K562 (cell line): ENCODE data around the gene PRR5. TPM values are rescaled to one million over a fixed set of nuclear protein-coding genes. Genes with fewer than 3 reads are reported as not detected.
A peak's percentile ranks its signal among the peaks of the same experiment; 100 is the strongest.
"Not testable (repeated sequence)": the region's sequence is repeated elsewhere in the genome, so short reads cannot be mapped to it uniquely, and the experiment has no call there.

ENCODE experiments used
- ATAC-seq: fragments of 200-7000 bp; cut with Tn5 transposase; 3 replicates; pipeline ENCODE4 v1.9.1; 2020; ENCODE audit warnings: moderate library complexity
- BruUV-seq: library from RNA; stranded (reverse); fragments of 400-500 nt; replicated peaks from 2 replicates; lab custom pipeline; 2021; lab: Mats Ljungman, UMichigan
- CTCF ChIA-PET: fragments of 300-600 bp; formaldehyde crosslinking; extraction: SDS; loops from one replicate; lab custom pipeline; 2021; ENCODE audit warnings: low intra/inter-chr PET ratio; lab: Yijun Ruan, JAX
- POLR2A ChIA-PET: fragments of 300-600, 350-650 bp; sonication (Branson Sonifier 250); formaldehyde crosslinking; extraction: SDS; loops from one replicate; lab custom pipeline; 2021; ENCODE audit warnings: antibody characterized with exemption, inconsistent platforms; lab: Yijun Ruan, JAX
- DNase-seq, 4 experiments: peaks; one replicate each; pipeline versions ENCODE4 v3.0.0 to v3.0.0-alpha.2; 2011 to 2018; ENCODE audit warnings: low spot score in 3 of 4, mixed read lengths in 3 of 4; ENCODE audit errors: extremely low read depth in 1 of 4
- FAIRE-seq: peaks from 2 replicates; lab custom pipeline; 2011; peaks lifted over from hg19 to GRCh38; lab: Jason Lieb, UNC
- H2AFZ ChIP-seq: 2 replicates; pipeline ENCODE4 v1.6.0; 2011; ENCODE audit warnings: low read depth, low read length, control low read depth, inconsistent platforms
- H3K27ac ChIP-seq: fragments of 200-600 bp; 3 replicates; pipeline ENCODE4 v1.8.0; 2011; ENCODE audit warnings: low read depth, mild to moderate bottlenecking, control low read depth, inconsistent platforms, low read length, moderate library complexity, mixed read lengths; ENCODE audit errors: extremely low read depth
- H3K27me3 ChIP-seq, 2 experiments: fragments of 300-600 bp in 1 of 2; 2 replicates in 1 of 2; 3 replicates in 1 of 2; pipeline versions ENCODE4 v1.6.0 to v1.8.0; 2011; ENCODE audit warnings: inconsistent platforms in 2 of 2, low read length in 2 of 2, mild to moderate bottlenecking in 1 of 2, mixed read lengths in 1 of 2, moderate library complexity in 1 of 2; ENCODE audit not compliant: control insufficient read depth in 2 of 2, insufficient read depth in 2 of 2
- H3K36me3 ChIP-seq: fragments of 300-600 bp; 3 replicates; pipeline ENCODE4 v1.8.0; 2011; ENCODE audit warnings: mild to moderate bottlenecking, low read length, inconsistent platforms; ENCODE audit not compliant: control insufficient read depth, insufficient read depth
- H3K4me1 ChIP-seq, 2 experiments: fragments of 200-600 bp in 1 of 2; replicated peaks in 1 of 2; 2 replicates in 1 of 2; 3 replicates in 1 of 2; pipeline versions ENCODE4 v1.5.1 to v1.8.0; 2011; ENCODE audit warnings: inconsistent platforms in 2 of 2, low read length in 2 of 2, mild to moderate bottlenecking in 1 of 2, mixed read lengths in 1 of 2, moderate library complexity in 1 of 2; ENCODE audit not compliant: control insufficient read depth in 2 of 2, insufficient read depth in 2 of 2
- H3K4me2 ChIP-seq: 2 replicates; pipeline ENCODE4 v1.6.1; 2011; ENCODE audit warnings: low read length, control low read depth, inconsistent platforms, mixed read lengths; ENCODE audit not compliant: insufficient read depth
- H3K4me3 ChIP-seq: fragments of 200-600 bp; sonication (generic), shearing (Covaris generic); 2 replicates; pipeline ENCODE4 v1.5.1; 2016; ENCODE audit warnings: control low read depth, inconsistent platforms
- H3K79me2 ChIP-seq: fragments of 200-600 bp; 3 replicates; pipeline ENCODE4 v1.8.0; 2011; ENCODE audit warnings: low read length, inconsistent platforms; ENCODE audit not compliant: control insufficient read depth, insufficient read depth
- H3K9ac ChIP-seq, 2 experiments: 2 replicates each; pipeline versions ENCODE4 v1.6.0 to v1.6.1; 2011; ENCODE audit warnings: low read depth in 2 of 2, low read length in 2 of 2, control low read depth in 1 of 2, inconsistent platforms in 1 of 2, mild to moderate bottlenecking in 1 of 2, mixed read lengths in 1 of 2; ENCODE audit not compliant: insufficient read depth in 1 of 2
- H3K9me1 ChIP-seq: one replicate; pipeline ENCODE4 v1.6.0; 2011; ENCODE audit warnings: inconsistent platforms, mild to moderate bottlenecking, low read length, moderate library complexity; ENCODE audit not compliant: control insufficient read depth, insufficient read depth
- H3K9me3 ChIP-seq: replicated peaks from 2 replicates; pipeline ENCODE4 v1.5.1; 2011; ENCODE audit warnings: low read depth, low read length, inconsistent platforms; ENCODE audit not compliant: control insufficient read depth, insufficient read depth
- H4K20me1 ChIP-seq: replicated peaks from 2 replicates; pipeline ENCODE4 v1.6.1; 2011; ENCODE audit warnings: low read length, inconsistent platforms, mixed read lengths; ENCODE audit not compliant: control insufficient read depth, insufficient read depth
- BCL6 ChIP-seq: fragments of 250-450 bp; sonication (Bioruptor Pico); IDR thresholded peaks from 2 replicates; pipeline ENCODE4 v1.4.0; 2020
- CBX1 ChIP-seq: sonication (generic); IDR thresholded peaks from 2 replicates; pipeline ENCODE4 v1.6.1; 2016; ENCODE audit warnings: antibody characterized with exemption, low read depth, mild to moderate bottlenecking
- DACH1 ChIP-seq: fragments of 450-650 bp; IDR thresholded peaks from 2 replicates; pipeline ENCODE4 v1.6.1; 2018; ENCODE audit not compliant: partially characterized antibody
- ELF2 ChIP-seq: fragments of 250-450 bp; sonication (Bioruptor Pico); IDR thresholded peaks from 2 replicates; pipeline ENCODE4 v1.5.0; 2021; ENCODE audit warnings: mild to moderate bottlenecking
- FOXK1 ChIP-seq: sonication (generic); formaldehyde crosslinking; IDR thresholded peaks from 2 replicates; pipeline ENCODE4 v1.8.0; 2022; ENCODE audit warnings: missing genetic modification reagents, mild to moderate bottlenecking, borderline replicate concordance
- HDGF ChIP-seq: fragments of 450-650 bp; IDR thresholded peaks from 2 replicates; pipeline ENCODE4 v1.6.1; 2016
- KDM1A ChIP-seq, 2 experiments: fragments of 450-650 bp; IDR thresholded peaks; 2 replicates each; pipeline ENCODE4 v1.6.1; 2016; ENCODE audit warnings: mild to moderate bottlenecking in 2 of 2
- NR2C1 ChIP-seq, 2 experiments: fragments of 450-650 bp; IDR thresholded peaks; 2 replicates each; pipeline ENCODE4 v1.6.1; 2017; ENCODE audit warnings: mild to moderate bottlenecking in 2 of 2, antibody characterized with exemption in 1 of 2, inconsistent platforms in 1 of 2, missing compliant biosample characterization in 1 of 2, missing genetic modification characterization in 1 of 2
- PCBP1 ChIP-seq: fragments of 200-400 bp; formaldehyde crosslinking; IDR thresholded peaks from 2 replicates; pipeline ENCODE4 v1.6.1; 2018; ENCODE audit warnings: mild to moderate bottlenecking, low read depth, low read length; ENCODE audit not compliant: poor library complexity, severe bottlenecking
- RCOR1 ChIP-seq, 2 experiments: IDR thresholded peaks; 2 replicates each; pipeline ENCODE4 v1.6.1; 2012; ENCODE audit warnings: low read depth in 2 of 2, low read length in 2 of 2, borderline replicate concordance in 1 of 2, improper control_type of control experiment in 1 of 2
- TAF7 ChIP-seq: fragments of 450-650 bp; IDR thresholded peaks from 2 replicates; pipeline ENCODE4 v1.6.1; 2016; ENCODE audit warnings: missing genetic modification characterization, missing compliant biosample characterization
- ZFP36 ChIP-seq: fragments of 150-350 bp; IDR thresholded peaks from 2 replicates; pipeline ENCODE4 v1.6.1; 2018; ENCODE audit warnings: low read length, low read depth; ENCODE audit not compliant: partially characterized antibody
- WGBS: fragments of 100-300 bp; shearing (Covaris generic); methylation state at CpG from one replicate; pipeline ENCODE4 v1.1.6; 2016; ENCODE audit warnings: low coverage, mixed read lengths; ENCODE audit not compliant: insufficient coverage; ENCODE audit errors: missing lambda C conversion rate; 5-methylcytosine and 5-hydroxymethylcytosine counted together
- in situ Hi-C: fragments of 300-500 bp; cut with MboI; formaldehyde crosslinking; loops from 4 replicates; pipeline ENCODE4 v1.15.0; 2018; ENCODE audit warnings: inconsistent platforms, mixed read lengths
- intact Hi-C: fragments of 100-400 bp; cut with micrococcal nuclease; formaldehyde crosslinking; loops from 2 replicates; pipeline ENCODE4 v1.14.2; 2022
- polyA plus RNA-seq, 8 experiments: library from polyadenylated mRNA; depleted of rRNA in 4 of 8; stranded (reverse) in 5 of 8; unstranded in 3 of 8; fragments of >200 nt; fragmentation: Nextera tagmentation in 2 of 8; fragmentation: Illumina TruSeq in 1 of 8; extraction: Ambion mirVana in 2 of 8; extraction: Trizol in 1 of 8; gene quantifications; 2 replicates each; pipeline versions ENCODE4 v1.2.1 to v1.2.3, GENCODE V29; 2011 to 2014; ENCODE audit warnings: inconsistent platforms in 1 of 8, missing spikeins in 1 of 8
- total RNA-seq, 7 experiments: library from RNA; depleted of rRNA in 6 of 7; stranded (reverse); fragments of >200 nt in 6 of 7; fragmentation: Illumina TruSeq in 2 of 7; extraction: Trizol in 2 of 7; gene quantifications; 2 replicates each; pipeline versions ENCODE4 v1.2.1 to v1.2.3, GENCODE V29; 2011 to 2021; ENCODE audit warnings: low replicate concordance in 1 of 7
- TF ChIP-seq, protein P1 (sequence below), 2 experiments: fragments of 450-650 bp in 1 of 2; sonication (generic) in 1 of 2; formaldehyde crosslinking in 1 of 2; IDR thresholded peaks in 1 of 2; conservative IDR thresholded peaks in 1 of 2; 2 replicates each; pipeline versions ENCODE4 v1.6.1 to v1.8.1; 2016 to 2023; ENCODE audit warnings: mild to moderate bottlenecking in 2 of 2, moderate library complexity in 2 of 2, inconsistent platforms in 1 of 2, missing genetic modification reagents in 1 of 2
- TF ChIP-seq, protein P2 (sequence below): fragments of 450-650 bp; conservative IDR thresholded peaks from 2 replicates; pipeline ENCODE4 v1.6.1; 2016; ENCODE audit warnings: missing genetic modification characterization, low read depth, mild to moderate bottlenecking, control low read depth, missing compliant biosample characterization

Gene PRR5
- total and polyA plus RNA-seq, 9 of the 15 experiments (the other 6 are each of a cell fraction or from before 2014, with no cell fraction given): 0.13 to 21.0 (median 7.5) TPM

DNA sequence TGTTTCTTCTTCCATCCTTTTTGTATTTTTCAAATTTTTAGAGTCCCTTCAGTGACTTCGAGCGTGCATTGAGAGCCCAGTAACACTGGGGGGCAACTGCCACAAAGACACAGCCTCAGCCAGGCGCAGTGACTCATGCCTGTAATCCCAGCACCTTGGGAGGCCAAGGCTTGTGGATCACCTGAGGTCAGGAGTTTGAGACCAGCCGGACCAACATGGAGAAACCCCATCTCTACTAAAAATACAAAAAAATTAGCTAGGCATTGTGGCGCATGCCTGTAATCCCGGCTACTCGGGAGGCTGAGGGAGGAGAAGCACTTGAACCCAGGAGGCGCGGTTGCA, 22.7 kb upstream of the PRR5 start:
- H3K27ac ChIP-seq, FAIRE-seq, H2AFZ ChIP-seq, intact Hi-C loops: not testable (repeated sequence)
- peaks cover 62% of the 10 kb centered on the region for H3K79me2 ChIP-seq
- TF ChIP-seq, protein P1, sequence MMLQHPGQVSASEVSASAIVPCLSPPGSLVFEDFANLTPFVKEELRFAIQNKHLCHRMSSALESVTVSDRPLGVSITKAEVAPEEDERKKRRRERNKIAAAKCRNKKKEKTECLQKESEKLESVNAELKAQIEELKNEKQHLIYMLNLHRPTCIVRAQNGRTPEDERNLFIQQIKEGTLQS (IDR thresholded peaks at IDR 0.05): peak; percentile 27
- TF ChIP-seq, protein P1 (CRISPR knock-in tag; conservative IDR thresholded peaks at IDR 0.05): not testable (repeated sequence)
- TF ChIP-seq, all 486 proteins: peak for 1; not testable (repeated sequence) for 485
- ATAC-seq, H3K36me3 ChIP-seq, in situ Hi-C loops, H3K4me3 ChIP-seq, DNase-seq, CTCF ChIA-PET, POLR2A ChIA-PET, H3K9me1 ChIP-seq, H3K27me3 ChIP-seq, H3K9ac ChIP-seq, H3K9me3 ChIP-seq, H3K4me2 ChIP-seq, BruUV-seq: not testable (repeated sequence)
- WGBS: 75% methylated on average over 6 of the region's 9 CpGs
- Histone ChIP-seq H3K4me1 (peaks cover 14 to 78% of the 10 kb centered on the region in 2 experiments; a peak in 4 of 5 replicates), H4K20me1 (peaks cover 17% of the 10 kb centered on the region; the same call in 1 of the 2 replicates)

DNA sequence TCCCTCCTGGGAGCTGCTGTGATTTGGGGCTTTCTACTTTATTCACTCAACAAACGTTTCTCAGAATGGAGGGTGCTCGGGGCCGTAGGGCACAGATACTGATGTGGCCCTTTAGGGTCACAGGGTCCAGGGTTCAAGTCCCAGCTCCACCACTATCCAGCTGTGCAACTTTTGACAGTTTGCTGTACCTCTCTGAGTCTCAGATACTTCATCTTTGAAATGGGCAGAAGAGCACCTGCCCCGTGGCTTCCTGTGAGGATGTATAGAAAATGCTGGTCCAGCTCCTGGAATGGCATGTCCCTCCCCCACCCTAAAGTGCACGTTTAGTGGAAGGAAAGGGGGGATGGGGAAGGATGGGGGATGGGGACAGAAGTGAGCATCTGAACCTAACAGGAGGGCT, 21.9 kb upstream of the PRR5 start:
- CTCF ChIA-PET: no interaction called here
- BruUV-seq: no TSS peak
- POLR2A ChIA-PET: no interaction called here
- peaks cover 3% of the 10 kb centered on the region; the same call in 1 of the 3 replicates for H3K36me3 ChIP-seq
- peaks cover 65% of the 10 kb centered on the region for H3K79me2 ChIP-seq
- peak overlapping the region in 1 of 2 experiments; percentile 45; a peak in 2 of 4 replicates for H3K9ac ChIP-seq
- H3K27me3 ChIP-seq: no peaks in the 10 kb centered on the region
- no peaks in the 10 kb centered on the region for H3K9me3 ChIP-seq
- in situ Hi-C loops (no loop called here), intact Hi-C loops (loop anchor here (5.0 kb wide), 1 partner anchor 57 kb away; no protein-coding TSS in a partner anchor)
- H3K4me3 ChIP-seq: no peak overlapping the region
- WGBS: 80% methylated on average over 3 of the region's 5 CpGs
- H2AFZ ChIP-seq: no peak overlapping the region
- H3K4me2 ChIP-seq: no peak overlapping the region
- H3K9me1 ChIP-seq: no peaks in the 10 kb centered on the region
- FAIRE-seq (no peak), ATAC-seq (no peak), DNase-seq (no peak)
- peaks cover 20% of the 10 kb centered on the region for H4K20me1 ChIP-seq
- H3K4me1 ChIP-seq: peaks cover 18 to 85% of the 10 kb centered on the region in 2 experiments; a peak in 4 of 5 replicates
- no peak overlapping the region for H3K27ac ChIP-seq
- TF ChIP-seq, protein P2, sequence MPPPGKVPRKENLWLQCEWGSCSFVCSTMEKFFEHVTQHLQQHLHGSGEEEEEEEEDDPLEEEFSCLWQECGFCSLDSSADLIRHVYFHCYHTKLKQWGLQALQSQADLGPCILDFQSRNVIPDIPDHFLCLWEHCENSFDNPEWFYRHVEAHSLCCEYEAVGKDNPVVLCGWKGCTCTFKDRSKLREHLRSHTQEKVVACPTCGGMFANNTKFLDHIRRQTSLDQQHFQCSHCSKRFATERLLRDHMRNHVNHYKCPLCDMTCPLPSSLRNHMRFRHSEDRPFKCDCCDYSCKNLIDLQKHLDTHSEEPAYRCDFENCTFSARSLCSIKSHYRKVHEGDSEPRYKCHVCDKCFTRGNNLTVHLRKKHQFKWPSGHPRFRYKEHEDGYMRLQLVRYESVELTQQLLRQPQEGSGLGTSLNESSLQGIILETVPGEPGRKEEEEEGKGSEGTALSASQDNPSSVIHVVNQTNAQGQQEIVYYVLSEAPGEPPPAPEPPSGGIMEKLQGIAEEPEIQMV (tag): no peak
- TF ChIP-seq CBX1: 0 out of 2 replicates have a peak, but pooled peaks have one; percentile 26
- peak; percentile 56 to 71 for TF ChIP-seq KDM1A (IDR thresholded peaks at IDR 0.05)
- TF ChIP-seq ZFP36: peak; percentile 66
- no peak for TF ChIP-seq NR2C1 (IDR thresholded peaks at IDR 0.05)
- TF ChIP-seq NR2C1 (tag; IDR thresholded peaks at IDR 0.05): no peak
- no peak for TF ChIP-seq PCBP1
- no peak for TF ChIP-seq RCOR1 (IDR thresholded peaks at IDR 0.05; ENCODE audit: borderline replicate concordance in 1 of 2, low read depth in 2 of 2, low read length in 2 of 2)
- no peak for TF ChIP-seq FOXK1 (CRISPR knock-in tag)
- TF ChIP-seq BCL6 (CRISPR knock-in tag): no peak
- no peak for TF ChIP-seq ELF2 (CRISPR knock-in tag)
- no peak for TF ChIP-seq HDGF
- no peak for TF ChIP-seq TAF7
- no peak for TF ChIP-seq DACH1
